GM23338 (cell line): ENCODE measurements around the gene NCSTN. TPM values are rescaled to one million over a fixed set of nuclear protein-coding genes. Genes with fewer than 3 reads are reported as not detected.
A peak's percentile ranks its signal among the peaks of the same experiment; 100 is the strongest.

Source experiments
- ATAC-seq: fragments of 200-7000 bp; cut with Tn5 transposase; 3 replicates; pipeline ENCODE4 v1.9.1; 2020
- DNase-seq: peaks from one replicate; pipeline ENCODE4 v3.0.0-alpha.2; 2015; ENCODE audit warnings: low spot score
- H2AFZ ChIP-seq: fragments of 200-600 bp; sonication (generic); 2 replicates; pipeline ENCODE4 v1.8.0; 2016; ENCODE audit warnings: antibody characterized with exemption, mild to moderate bottlenecking, moderate library complexity
- H3F3A ChIP-seq: fragments of 200-600 bp; sonication (generic); replicated peaks from 2 replicates; pipeline ENCODE4 v1.8.0; 2017; ENCODE audit warnings: antibody characterized with exemption, mixed run types, low read depth
- H3K27ac ChIP-seq: fragments of 200-600 bp; sonication (generic); 2 replicates; pipeline ENCODE4 v1.6.1; 2016; ENCODE audit warnings: low read depth
- H3K27me3 ChIP-seq: fragments of 200-600 bp; sonication (generic); 2 replicates; pipeline ENCODE4 v1.8.0; 2016; ENCODE audit warnings: mild to moderate bottlenecking, mixed run types, moderate library complexity; ENCODE audit not compliant: insufficient read depth
- H3K36me3 ChIP-seq: fragments of 200-600 bp; sonication (generic); 2 replicates; pipeline ENCODE4 v1.8.0; 2016; ENCODE audit warnings: mild to moderate bottlenecking; ENCODE audit not compliant: insufficient read depth
- H3K4me1 ChIP-seq: fragments of 200-600 bp; sonication (generic); 2 replicates; pipeline ENCODE4 v1.8.0; 2016; ENCODE audit warnings: mild to moderate bottlenecking, moderate library complexity; ENCODE audit not compliant: insufficient read depth
- H3K4me2 ChIP-seq: fragments of 200-600 bp; sonication (generic); 2 replicates; pipeline ENCODE4 v1.7.1; 2017; ENCODE audit warnings: mixed run types
- H3K4me3 ChIP-seq: fragments of 200-600 bp; sonication (generic); 2 replicates; pipeline ENCODE4 v1.6.1; 2016; ENCODE audit warnings: mixed run types
- H3K79me2 ChIP-seq: fragments of 200-600 bp; sonication (generic); replicated peaks from 2 replicates; pipeline ENCODE4 v1.8.0; 2017; ENCODE audit warnings: mild to moderate bottlenecking; ENCODE audit not compliant: insufficient read depth
- H3K9me2 ChIP-seq: fragments of 200-600 bp; sonication (generic); 2 replicates; pipeline ENCODE4 v1.8.0; 2017; ENCODE audit not compliant: insufficient read depth
- H4K20me1 ChIP-seq: fragments of 200-600 bp; sonication (generic); replicated peaks from 2 replicates; pipeline ENCODE4 v1.8.0; 2017; ENCODE audit warnings: mild to moderate bottlenecking; ENCODE audit not compliant: insufficient read depth
- H3K27ac Mint-ChIP-seq: 2 replicates; pipeline ENCODE4 v1.8.0; 2020; ENCODE audit warnings: inconsistent platforms, mild to moderate bottlenecking, moderate library complexity, mixed read lengths
- H3K27me3 Mint-ChIP-seq: 3 replicates; pipeline ENCODE4 v1.8.0; 2022; ENCODE audit warnings: low read depth, mild to moderate bottlenecking, moderate library complexity, mixed read lengths, inconsistent platforms; ENCODE audit not compliant: insufficient read depth, poor library complexity
- H3K36me3 Mint-ChIP-seq: 3 replicates; pipeline ENCODE4 v1.8.0; 2021; ENCODE audit warnings: low read depth, mild to moderate bottlenecking, inconsistent platforms, moderate library complexity, mixed read lengths
- H3K4me1 Mint-ChIP-seq: 3 replicates; pipeline ENCODE4 v1.8.0; 2020; ENCODE audit warnings: mild to moderate bottlenecking, inconsistent platforms, mixed read lengths
- H3K4me3 Mint-ChIP-seq: 3 replicates; pipeline ENCODE4 v1.8.0; 2021; ENCODE audit warnings: moderate library complexity, mild to moderate bottlenecking, inconsistent platforms, mixed read lengths
- H3K9me3 Mint-ChIP-seq: 3 replicates; pipeline ENCODE4 v1.8.0; 2020; ENCODE audit warnings: moderate library complexity, mild to moderate bottlenecking, inconsistent platforms, mixed read lengths
- CTCF ChIP-seq, 2 experiments: fragments of 200-600 bp in 1 of 2; sonication (generic) in 1 of 2; conservative IDR thresholded peaks; 2 replicates each; pipeline versions ENCODE4 v1.5.1 to v1.6.1; 2016 to 2017; ENCODE audit warnings: antibody characterized with exemption in 2 of 2, low read depth in 2 of 2, mild to moderate bottlenecking in 2 of 2, moderate library complexity in 1 of 2
- EZH2 ChIP-seq: fragments of 200-600 bp; sonication (generic); IDR thresholded peaks from one replicate; pipeline ENCODE4 v1.8.0; 2017; ENCODE audit warnings: antibody characterized with exemption, mild to moderate bottlenecking, low read depth; ENCODE audit not compliant: unreplicated experiment
- ZNF462 ChIP-seq: fragments of 250-450 bp; sonication (Bioruptor Pico); IDR thresholded peaks from 2 replicates; pipeline ENCODE4 v1.5.0; 2020; ENCODE audit warnings: mild to moderate bottlenecking, moderate library complexity
- polyA plus RNA-seq: library from polyadenylated mRNA; unstranded; fragments of >200 nt; fragmentation: Nextera tagmentation; extraction: Ambion mirVana; gene quantifications from 2 replicates; pipeline ENCODE4 v1.2.1, GENCODE V29; 2016
- total RNA-seq: library from RNA; depleted of rRNA; stranded (reverse); fragments of >200 nt; shearing (Covaris generic); gene quantifications from 2 replicates; pipeline ENCODE4 v1.2.3, GENCODE V29; 2014

The NCSTN gene
- total and polyA plus RNA-seq, 2 experiments from 2014 or later = 36.0 to 45.9 TPM

- Mint-ChIP-seq H3K4me1 (peaks cover 43% of the 10 kb centered on the region), H3K4me3 (peak overlapping the region; percentile 27)
These were observed 33.4 kb downstream of the NCSTN start for GRCh38 chr1:160376525-160377131.

More at GRCh38 chr1:160376525-160377131, 33.4 kb downstream of the NCSTN start:
- Histone ChIP-seq H3K9me2 (no peaks in the 10 kb centered on the region), H3K4me1 (peaks cover 29% of the 10 kb centered on the region), H3F3A (0 out of 2 replicates have a peak, but pooled peaks cover 5% of the 10 kb centered on the region), H3K27me3 (no peaks in the 10 kb centered on the region), H3K4me3 (peak overlapping the region; percentile 6; the same call in 1 of the 2 replicates), H3K4me2 (peak overlapping the region; percentile 84), H4K20me1 (no peaks in the 10 kb centered on the region), H3K36me3 (no peaks in the 10 kb centered on the region), H2AFZ (no peak overlapping the region), H3K79me2 (no peaks in the 10 kb centered on the region), H3K27ac (no peak overlapping the region)
- H3K36me3 Mint-ChIP-seq = no peaks in the 10 kb centered on the region; the same call in 2 of the 3 replicates
- DNase-seq = peak; percentile 92
- H3K9me3 Mint-ChIP-seq = no peaks in the 10 kb centered on the region
- TF ChIP-seq CTCF (conservative IDR thresholded peaks at IDR 0.05; ENCODE audit: low read depth in 2 of 2) = peak; percentile 98 to 99
- TF ChIP-seq ZNF462 (CRISPR knock-in tag) = 0 out of 2 replicates have a peak, but pooled peaks have one; percentile 53
- no peak for TF ChIP-seq EZH2
- ATAC-seq = peak; percentile 79
- H3K27me3 Mint-ChIP-seq = peaks cover 14% of the 10 kb centered on the region
- H3K27ac Mint-ChIP-seq = peak overlapping the region; percentile 23; the same call in 1 of the 2 replicates
